HepG2 (cell line): Measurements from ENCODE around the gene MRPL51. TPM values are rescaled to one million over a fixed set of nuclear protein-coding genes. Genes with fewer than 3 reads are reported as not detected.

Source experiments
- HHEX ChIP-seq: IDR thresholded peaks from 2 replicates; pipeline ENCODE4 v1.6.1; 2016; ENCODE audit warnings: control low read depth
- RBAK ChIP-seq: sonication (generic); formaldehyde crosslinking; IDR thresholded peaks from 2 replicates; pipeline ENCODE4 v1.5.1; 2020; ENCODE audit warnings: mild to moderate bottlenecking, missing genetic modification reagents
- SSRP1 ChIP-seq: IDR thresholded peaks from 2 replicates; pipeline ENCODE4 v1.6.1; 2016; ENCODE audit warnings: control low read depth
- SYNCRIP ChIP-seq: fragments of 200-400 bp; formaldehyde crosslinking; IDR thresholded peaks from 2 replicates; pipeline ENCODE4 v1.6.1; 2018; ENCODE audit warnings: mild to moderate bottlenecking, low read depth, low read length; ENCODE audit not compliant: insufficient read depth
- ZFYVE20 ChIP-seq: sonication (generic); formaldehyde crosslinking; IDR thresholded peaks from 2 replicates; pipeline ENCODE4 v1.8.0; 2023; ENCODE audit warnings: low read depth, mild to moderate bottlenecking, moderate library complexity, missing genetic modification reagents, borderline replicate concordance
- ZNF230 ChIP-seq: sonication (generic); formaldehyde crosslinking; IDR thresholded peaks from 2 replicates; pipeline ENCODE4 v1.4.0; 2020; ENCODE audit warnings: mild to moderate bottlenecking, missing genetic modification reagents
- ZNF567 ChIP-seq: sonication (generic); formaldehyde crosslinking; IDR thresholded peaks from 2 replicates; pipeline ENCODE4 v1.8.1; 2023; ENCODE audit warnings: mild to moderate bottlenecking, missing genetic modification reagents, borderline replicate concordance
- ZNF670 ChIP-seq: sonication (generic); formaldehyde crosslinking; IDR thresholded peaks from 2 replicates; pipeline ENCODE4 v1.8.0; 2022; ENCODE audit warnings: mild to moderate bottlenecking, missing genetic modification reagents, borderline replicate concordance
- ZNF672 ChIP-seq: sonication (generic); formaldehyde crosslinking; IDR thresholded peaks from 2 replicates; pipeline ENCODE4 v1.8.1; 2022; ENCODE audit warnings: missing genetic modification reagents
- ZNF879 ChIP-seq: sonication (generic); formaldehyde crosslinking; IDR thresholded peaks from 2 replicates; pipeline ENCODE4 v1.8.1; 2023; ENCODE audit warnings: missing genetic modification reagents
- polyA plus RNA-seq, 8 experiments: library from polyadenylated mRNA; depleted of rRNA in 3 of 8; stranded (reverse) in 7 of 8; unstranded in 1 of 8; fragments of >200 nt; fragmentation: Illumina TruSeq in 4 of 8; extraction: Trizol in 4 of 8; gene quantifications; 2 replicates each; pipeline versions ENCODE4 v1.2.1 to v1.2.3, GENCODE V29; 2011 to 2016; ENCODE audit warnings: low read depth in 4 of 8, missing spikeins in 1 of 8, mixed read lengths in 1 of 8; ENCODE audit not compliant: insufficient read depth in 1 of 8
- total RNA-seq, 5 experiments: library from RNA; depleted of rRNA; stranded (reverse); fragments of >200 nt; fragmentation: Illumina TruSeq; extraction: Trizol; gene quantifications; 2 replicates each; pipeline ENCODE4 v1.2.3, GENCODE V29; 2016; ENCODE audit warnings: low read depth in 1 of 5
- TF ChIP-seq, protein P1 (sequence below): sonication (generic); formaldehyde crosslinking; IDR thresholded peaks from 2 replicates; pipeline ENCODE4 v1.9.0; 2021; ENCODE audit warnings: mild to moderate bottlenecking, missing genetic modification reagents
- TF ChIP-seq, protein P2 (sequence below): sonication (generic); formaldehyde crosslinking; IDR thresholded peaks from 2 replicates; pipeline ENCODE4 v1.4.0; 2020; ENCODE audit warnings: low read depth, missing genetic modification reagents
- TF ChIP-seq, protein P3 (sequence below): sonication (generic); formaldehyde crosslinking; IDR thresholded peaks from 2 replicates; pipeline ENCODE4 v1.9.0; 2022; ENCODE audit warnings: missing genetic modification reagents, mild to moderate bottlenecking, borderline replicate concordance
- TF ChIP-seq, protein P4 (sequence below): sonication (generic); formaldehyde crosslinking; IDR thresholded peaks from 2 replicates; pipeline ENCODE4 v1.4.0; 2020; ENCODE audit warnings: mild to moderate bottlenecking, missing genetic modification reagents

The MRPL51 gene
- total and polyA plus RNA-seq, 2 of the 13 experiments (the other 11 are each of a cell fraction or from before 2014, with no cell fraction given): 64.8 to 278 TPM

DNA sequence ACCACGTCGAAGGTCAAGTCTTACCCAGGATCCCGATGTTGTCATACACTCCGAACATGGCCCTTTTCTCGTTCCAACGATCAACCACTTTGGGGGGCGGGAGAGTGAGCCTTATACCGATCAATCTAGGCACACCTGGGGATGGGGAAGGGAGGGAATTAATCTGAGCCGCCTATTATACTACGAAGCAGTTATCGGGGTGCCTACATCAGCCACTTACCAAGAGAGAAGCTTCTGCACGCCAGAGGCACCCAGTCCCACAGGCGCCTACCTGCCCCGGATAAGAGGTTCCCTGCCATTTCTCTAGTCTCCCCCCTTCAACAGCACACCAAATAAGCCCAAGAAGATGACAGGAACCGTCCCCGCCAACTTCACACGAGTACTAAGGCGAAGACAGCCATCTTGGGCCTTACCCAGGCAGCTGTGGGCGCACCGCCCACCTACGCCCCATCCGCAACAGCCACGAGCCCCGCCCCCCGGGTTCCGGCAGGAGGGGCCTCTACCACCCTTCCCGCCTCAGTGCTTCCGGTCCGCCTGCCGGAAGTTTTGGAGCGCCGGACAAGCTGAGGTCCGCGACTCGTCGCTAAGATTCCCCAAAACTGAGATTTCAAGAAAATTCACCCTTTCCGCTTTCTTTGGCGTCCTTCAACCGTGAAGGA lies at the start of gene MRPL51 (continued):
- TF ChIP-seq, protein P1, sequence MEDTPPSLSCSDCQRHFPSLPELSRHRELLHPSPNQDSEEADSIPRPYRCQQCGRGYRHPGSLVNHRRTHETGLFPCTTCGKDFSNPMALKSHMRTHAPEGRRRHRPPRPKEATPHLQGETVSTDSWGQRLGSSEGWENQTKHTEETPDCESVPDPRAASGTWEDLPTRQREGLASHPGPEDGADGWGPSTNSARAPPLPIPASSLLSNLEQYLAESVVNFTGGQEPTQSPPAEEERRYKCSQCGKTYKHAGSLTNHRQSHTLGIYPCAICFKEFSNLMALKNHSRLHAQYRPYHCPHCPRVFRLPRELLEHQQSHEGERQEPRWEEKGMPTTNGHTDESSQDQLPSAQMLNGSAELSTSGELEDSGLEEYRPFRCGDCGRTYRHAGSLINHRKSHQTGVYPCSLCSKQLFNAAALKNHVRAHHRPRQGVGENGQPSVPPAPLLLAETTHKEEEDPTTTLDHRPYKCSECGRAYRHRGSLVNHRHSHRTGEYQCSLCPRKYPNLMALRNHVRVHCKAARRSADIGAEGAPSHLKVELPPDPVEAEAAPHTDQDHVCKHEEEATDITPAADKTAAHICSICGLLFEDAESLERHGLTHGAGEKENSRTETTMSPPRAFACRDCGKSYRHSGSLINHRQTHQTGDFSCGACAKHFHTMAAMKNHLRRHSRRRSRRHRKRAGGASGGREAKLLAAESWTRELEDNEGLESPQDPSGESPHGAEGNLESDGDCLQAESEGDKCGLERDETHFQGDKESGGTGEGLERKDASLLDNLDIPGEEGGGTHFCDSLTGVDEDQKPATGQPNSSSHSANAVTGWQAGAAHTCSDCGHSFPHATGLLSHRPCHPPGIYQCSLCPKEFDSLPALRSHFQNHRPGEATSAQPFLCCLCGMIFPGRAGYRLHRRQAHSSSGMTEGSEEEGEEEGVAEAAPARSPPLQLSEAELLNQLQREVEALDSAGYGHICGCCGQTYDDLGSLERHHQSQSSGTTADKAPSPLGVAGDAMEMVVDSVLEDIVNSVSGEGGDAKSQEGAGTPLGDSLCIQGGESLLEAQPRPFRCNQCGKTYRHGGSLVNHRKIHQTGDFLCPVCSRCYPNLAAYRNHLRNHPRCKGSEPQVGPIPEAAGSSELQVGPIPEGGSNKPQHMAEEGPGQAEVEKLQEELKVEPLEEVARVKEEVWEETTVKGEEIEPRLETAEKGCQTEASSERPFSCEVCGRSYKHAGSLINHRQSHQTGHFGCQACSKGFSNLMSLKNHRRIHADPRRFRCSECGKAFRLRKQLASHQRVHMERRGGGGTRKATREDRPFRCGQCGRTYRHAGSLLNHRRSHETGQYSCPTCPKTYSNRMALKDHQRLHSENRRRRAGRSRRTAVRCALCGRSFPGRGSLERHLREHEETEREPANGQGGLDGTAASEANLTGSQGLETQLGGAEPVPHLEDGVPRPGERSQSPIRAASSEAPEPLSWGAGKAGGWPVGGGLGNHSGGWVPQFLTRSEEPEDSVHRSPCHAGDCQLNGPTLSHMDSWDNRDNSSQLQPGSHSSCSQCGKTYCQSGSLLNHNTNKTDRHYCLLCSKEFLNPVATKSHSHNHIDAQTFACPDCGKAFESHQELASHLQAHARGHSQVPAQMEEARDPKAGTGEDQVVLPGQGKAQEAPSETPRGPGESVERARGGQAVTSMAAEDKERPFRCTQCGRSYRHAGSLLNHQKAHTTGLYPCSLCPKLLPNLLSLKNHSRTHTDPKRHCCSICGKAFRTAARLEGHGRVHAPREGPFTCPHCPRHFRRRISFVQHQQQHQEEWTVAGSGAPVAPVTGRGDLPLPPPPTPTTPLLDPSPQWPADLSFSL (CRISPR knock-in tag): no peak
- TF ChIP-seq, protein P2, sequence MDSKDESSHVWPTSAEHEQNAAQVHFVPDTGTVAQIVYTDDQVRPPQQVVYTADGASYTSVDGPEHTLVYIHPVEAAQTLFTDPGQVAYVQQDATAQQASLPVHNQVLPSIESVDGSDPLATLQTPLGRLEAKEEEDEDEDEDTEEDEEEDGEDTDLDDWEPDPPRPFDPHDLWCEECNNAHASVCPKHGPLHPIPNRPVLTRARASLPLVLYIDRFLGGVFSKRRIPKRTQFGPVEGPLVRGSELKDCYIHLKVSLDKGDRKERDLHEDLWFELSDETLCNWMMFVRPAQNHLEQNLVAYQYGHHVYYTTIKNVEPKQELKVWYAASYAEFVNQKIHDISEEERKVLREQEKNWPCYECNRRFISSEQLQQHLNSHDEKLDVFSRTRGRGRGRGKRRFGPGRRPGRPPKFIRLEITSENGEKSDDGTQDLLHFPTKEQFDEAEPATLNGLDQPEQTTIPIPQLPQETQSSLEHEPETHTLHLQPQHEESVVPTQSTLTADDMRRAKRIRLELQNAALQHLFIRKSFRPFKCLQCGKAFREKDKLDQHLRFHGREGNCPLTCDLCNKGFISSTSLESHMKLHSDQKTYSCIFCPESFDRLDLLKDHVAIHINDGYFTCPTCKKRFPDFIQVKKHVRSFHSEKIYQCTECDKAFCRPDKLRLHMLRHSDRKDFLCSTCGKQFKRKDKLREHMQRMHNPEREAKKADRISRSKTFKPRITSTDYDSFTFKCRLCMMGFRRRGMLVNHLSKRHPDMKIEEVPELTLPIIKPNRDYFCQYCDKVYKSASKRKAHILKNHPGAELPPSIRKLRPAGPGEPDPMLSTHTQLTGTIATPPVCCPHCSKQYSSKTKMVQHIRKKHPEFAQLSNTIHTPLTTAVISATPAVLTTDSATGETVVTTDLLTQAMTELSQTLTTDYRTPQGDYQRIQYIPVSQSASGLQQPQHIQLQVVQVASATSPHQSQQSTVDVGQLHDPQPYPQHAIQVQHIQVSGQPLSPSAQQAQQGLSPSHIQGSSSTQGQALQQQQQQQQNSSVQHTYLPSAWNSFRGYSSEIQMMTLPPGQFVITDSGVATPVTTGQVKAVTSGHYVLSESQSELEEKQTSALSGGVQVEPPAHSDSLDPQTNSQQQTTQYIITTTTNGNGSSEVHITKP (CRISPR knock-in tag): no peak
- TF ChIP-seq RBAK (CRISPR knock-in tag) (no peak), ZNF672 (CRISPR knock-in tag) (no peak), ZNF670 (CRISPR knock-in tag) (peak; percentile 46; the same call in 1 of the 2 replicates), ZNF879 (CRISPR knock-in tag) (no peak), SYNCRIP (no peak), ZNF230 (CRISPR knock-in tag) (0 out of 2 replicates have a peak, but pooled peaks have one; percentile 65), ZNF567 (CRISPR knock-in tag) (no peak), HHEX (CRISPR knock-in tag) (no peak), ZFYVE20 (CRISPR knock-in tag) (no peak), SSRP1 (CRISPR knock-in tag) (no peak)
- TF ChIP-seq, protein P3, sequence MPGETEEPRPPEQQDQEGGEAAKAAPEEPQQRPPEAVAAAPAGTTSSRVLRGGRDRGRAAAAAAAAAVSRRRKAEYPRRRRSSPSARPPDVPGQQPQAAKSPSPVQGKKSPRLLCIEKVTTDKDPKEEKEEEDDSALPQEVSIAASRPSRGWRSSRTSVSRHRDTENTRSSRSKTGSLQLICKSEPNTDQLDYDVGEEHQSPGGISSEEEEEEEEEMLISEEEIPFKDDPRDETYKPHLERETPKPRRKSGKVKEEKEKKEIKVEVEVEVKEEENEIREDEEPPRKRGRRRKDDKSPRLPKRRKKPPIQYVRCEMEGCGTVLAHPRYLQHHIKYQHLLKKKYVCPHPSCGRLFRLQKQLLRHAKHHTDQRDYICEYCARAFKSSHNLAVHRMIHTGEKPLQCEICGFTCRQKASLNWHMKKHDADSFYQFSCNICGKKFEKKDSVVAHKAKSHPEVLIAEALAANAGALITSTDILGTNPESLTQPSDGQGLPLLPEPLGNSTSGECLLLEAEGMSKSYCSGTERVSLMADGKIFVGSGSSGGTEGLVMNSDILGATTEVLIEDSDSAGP (CRISPR knock-in tag): no peak
- TF ChIP-seq, protein P4, sequence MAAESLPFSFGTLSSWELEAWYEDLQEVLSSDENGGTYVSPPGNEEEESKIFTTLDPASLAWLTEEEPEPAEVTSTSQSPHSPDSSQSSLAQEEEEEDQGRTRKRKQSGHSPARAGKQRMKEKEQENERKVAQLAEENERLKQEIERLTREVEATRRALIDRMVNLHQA (CRISPR knock-in tag): no peak
